Esophagus squamous epithelium (tissue), 5 donors: ENCODE data around the gene ZNF652. TPM values are rescaled to one million over a fixed set of nuclear protein-coding genes. Genes with fewer than 3 reads are reported as not detected.

Experiments used
- DNase-seq: peaks from one replicate; lab custom pipeline; 2025; lab: John Stamatoyannopoulos, UW
- H3K27ac ChIP-seq, 4 donors: fragments of 200-600 bp; sonication (generic); one replicate each; pipeline ENCODE4 v1.5.1; 2016 to 2019; ENCODE audit warnings: mild to moderate bottlenecking in 1 of 4
- H3K27me3 ChIP-seq, 4 donors: fragments of 200-600 bp; sonication (generic); 1 replicate in 3 of 4; 2 replicates in 1 of 4; pipeline versions ENCODE4 v1.5.1 to v1.6.0; 2017 to 2021; ENCODE audit warnings: antibody characterized with exemption in 1 of 4
- H3K36me3 ChIP-seq, 3 donors: fragments of 200-600 bp; sonication (generic); one replicate each; pipeline ENCODE4 v1.5.1; 2016 to 2019
- H3K4me1 ChIP-seq, 3 donors: fragments of 200-600 bp; sonication (generic); one replicate each; pipeline ENCODE4 v1.5.1; 2017 to 2019
- H3K4me3 ChIP-seq, 4 donors: fragments of 200-600 bp; sonication (generic); 1 replicate in 3 of 4; 2 replicates in 1 of 4; pipeline ENCODE4 v1.5.1; 2016 to 2019; ENCODE audit warnings: mild to moderate bottlenecking in 2 of 4, moderate library complexity in 1 of 4
- H3K9me3 ChIP-seq, 3 donors: fragments of 200-600 bp; sonication (generic); one replicate each; pipeline ENCODE4 v1.5.1; 2016 to 2019
- CTCF ChIP-seq, 6 experiments: fragments of 450-650 bp in 4 of 6; fragments of 200-600 bp in 2 of 6; sonication (generic) in 2 of 6; IDR thresholded peaks; one replicate each; pipeline ENCODE4 v1.5.1; 2016 to 2019; ENCODE audit warnings: antibody characterized with exemption in 6 of 6, mild to moderate bottlenecking in 4 of 6, moderate library complexity in 4 of 6
- POLR2A ChIP-seq, 4 donors: fragments of 450-650 bp; IDR thresholded peaks; one replicate each; pipeline ENCODE4 v1.6.1; 2017; ENCODE audit warnings: antibody characterized with exemption in 4 of 4, mild to moderate bottlenecking in 4 of 4, moderate library complexity in 3 of 4
- WGBS, 2 donors: methylation state at CpG; one replicate each; pipeline ENCODE4 v1.1.5; 2018; 5-methylcytosine and 5-hydroxymethylcytosine counted together
- intact Hi-C: fragments of 100-400 bp; cut with DNase I; formaldehyde crosslinking; loops from one replicate; pipeline ENCODE4 v1.15.0; 2022
- total RNA-seq, 4 donors: library from RNA; depleted of rRNA; stranded (reverse); fragments of >200 nt; gene quantifications; one replicate each; pipeline ENCODE4 v1.1.0, GENCODE V29; 2016
- donor health status: DM: yes; HTN: yes; CAD: no.

Gene ZNF652
- total RNA-seq, 4 donors from 2014 or later, result 14.0 to 32.6 (median 20.9) TPM

DNA sequence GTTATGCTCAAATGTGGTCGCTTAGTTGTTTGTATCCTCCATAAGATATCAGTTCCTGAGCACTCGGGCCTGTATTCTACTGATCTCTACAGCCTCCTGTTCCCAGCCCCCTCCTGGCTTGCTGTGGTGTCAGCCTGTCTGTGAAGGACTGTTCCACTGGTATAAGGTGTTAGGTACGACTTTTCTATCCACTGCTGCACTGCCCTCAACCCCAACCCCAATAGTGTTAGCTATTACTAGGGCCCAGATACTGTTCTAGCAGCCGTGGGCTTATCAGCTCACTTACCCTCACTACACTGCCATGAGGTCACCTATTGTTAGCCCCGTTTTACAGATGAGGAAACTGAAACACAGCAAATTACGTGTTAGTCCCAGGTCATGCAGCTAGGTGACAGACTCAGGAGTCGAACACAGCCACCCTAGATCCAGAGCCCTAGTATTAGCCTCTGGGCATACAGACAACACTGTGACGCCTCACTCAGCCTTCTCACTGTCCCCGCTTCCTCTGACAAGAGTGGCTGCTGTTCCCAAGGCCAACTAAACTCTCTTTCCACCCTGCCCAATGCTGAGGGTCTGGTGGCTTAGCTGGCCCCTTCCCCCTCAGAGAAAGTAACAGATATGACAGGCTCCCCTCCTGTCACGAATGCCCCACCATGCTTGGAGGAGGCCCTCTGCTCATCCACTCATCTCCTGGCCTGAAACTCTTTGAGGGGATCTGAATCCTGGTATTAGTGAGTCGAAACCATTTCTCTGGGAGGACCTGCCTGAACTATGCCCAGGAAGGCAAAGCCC is 25.6 kb upstream of the ZNF652 start:
- TF ChIP-seq CTCF (IDR thresholded peaks at IDR 0.05), result no peak
- TF ChIP-seq POLR2A (IDR thresholded peaks at IDR 0.05), result no peak
- 84 to 87% methylated on average over 9 to 11 of the region's 11 CpGs for WGBS, 2 donors
- Histone ChIP-seq H3K9me3 (no peaks in the 10 kb centered on the region), H3K27me3 (no peaks in the 10 kb centered on the region), H3K36me3 (no peaks in the 10 kb centered on the region), H3K4me1 (peaks cover 12 to 60% (median 19%) of the 10 kb centered on the region in 3 donors), H3K4me3 (no peak overlapping the region), H3K27ac (no peak overlapping the region)
- DNase-seq, result no peak
- intact Hi-C loops, result no loop called here

- Histone ChIP-seq H3K27me3 (no peaks in the 10 kb centered on the region), H3K27ac (no peak overlapping the region), H3K4me3 (no peak overlapping the region), H3K36me3 (no peaks in the 10 kb centered on the region), H3K9me3 (no peaks in the 10 kb centered on the region), H3K4me1 (peaks cover 15 to 64% (median 17%) of the 10 kb centered on the region in 3 donors)
- WGBS, 2 donors, result 94 to 95% methylated on average over 8 to 9 of the region's 10 CpGs
- intact Hi-C loops, result no loop called here
- TF ChIP-seq POLR2A (IDR thresholded peaks at IDR 0.05) (no peak), CTCF (IDR thresholded peaks at IDR 0.05) (no peak)
- no peak for DNase-seq
These were observed 24.3 kb upstream of the ZNF652 start for GRCh38 chr17:49386373-49386772.

DNA sequence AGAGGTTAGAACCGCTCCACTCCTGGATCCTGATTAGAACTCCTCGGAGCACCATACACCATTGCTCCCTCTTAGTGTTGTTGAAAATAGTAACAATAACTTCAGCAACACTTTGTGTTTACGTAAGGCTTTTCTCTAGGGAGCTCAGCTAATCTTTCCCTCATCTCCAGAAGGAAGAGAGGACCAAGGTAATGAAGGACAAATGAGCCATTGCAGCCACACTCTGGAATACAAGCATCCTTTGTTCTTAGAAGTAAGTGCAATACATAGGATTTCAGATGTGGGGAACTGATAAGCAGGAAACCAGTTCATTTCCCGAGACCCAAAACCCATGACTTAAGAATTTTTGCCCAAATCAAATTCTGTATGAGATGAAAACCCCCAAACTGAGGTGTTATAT is 22.9 kb upstream of the ZNF652 start:
- intact Hi-C loops, result no loop called here
- Histone ChIP-seq H3K27ac (no peak overlapping the region), H3K4me3 (no peak overlapping the region), H3K9me3 (no peaks in the 10 kb centered on the region), H3K27me3 (no peaks in the 10 kb centered on the region), H3K36me3 (no peaks in the 10 kb centered on the region), H3K4me1 (peaks cover under 1 to 50% (median 7%) of the 10 kb centered on the region in 3 donors)
- TF ChIP-seq POLR2A (IDR thresholded peaks at IDR 0.05) (no peak), CTCF (IDR thresholded peaks at IDR 0.05) (no peak)
- WGBS, 2 donors, result 79 to 88% methylated on average over 4 of the region's 4 CpGs
- DNase-seq, result no peak

DNA sequence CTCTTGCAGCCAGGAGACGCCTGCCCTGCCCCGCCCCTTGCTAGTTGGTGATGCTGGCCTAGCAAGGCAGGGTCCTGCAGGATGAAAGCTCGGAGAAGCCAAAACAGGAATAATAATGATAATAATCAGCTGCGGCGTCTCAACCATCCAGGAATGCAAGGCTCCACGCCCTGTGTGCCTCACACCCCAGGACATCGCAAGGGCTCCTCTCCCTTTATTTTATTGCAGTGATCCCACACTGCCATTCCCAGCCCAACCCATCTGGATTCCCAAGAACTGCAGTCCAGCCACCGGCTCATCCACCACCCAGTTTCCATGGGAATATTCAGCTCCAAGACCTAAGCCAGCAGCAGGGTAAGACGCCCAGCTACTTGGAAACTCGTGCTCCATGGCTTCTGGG is 21.0 kb upstream of the ZNF652 start:
- Histone ChIP-seq H3K4me1 (peaks cover 0 to 33% (median 7%) of the 10 kb centered on the region in 3 donors), H3K27me3 (no peaks in the 10 kb centered on the region), H3K4me3 (no peak overlapping the region), H3K36me3 (no peaks in the 10 kb centered on the region), H3K27ac (no peak overlapping the region), H3K9me3 (no peaks in the 10 kb centered on the region)
- WGBS, 2 donors, result 68 to 72% methylated on average over 9 to 10 of the region's 10 CpGs
- no peak for DNase-seq
- TF ChIP-seq POLR2A (IDR thresholded peaks at IDR 0.05), result no peak
- no peak for TF ChIP-seq CTCF (IDR thresholded peaks at IDR 0.05)
- intact Hi-C loops, result no loop called here

DNA sequence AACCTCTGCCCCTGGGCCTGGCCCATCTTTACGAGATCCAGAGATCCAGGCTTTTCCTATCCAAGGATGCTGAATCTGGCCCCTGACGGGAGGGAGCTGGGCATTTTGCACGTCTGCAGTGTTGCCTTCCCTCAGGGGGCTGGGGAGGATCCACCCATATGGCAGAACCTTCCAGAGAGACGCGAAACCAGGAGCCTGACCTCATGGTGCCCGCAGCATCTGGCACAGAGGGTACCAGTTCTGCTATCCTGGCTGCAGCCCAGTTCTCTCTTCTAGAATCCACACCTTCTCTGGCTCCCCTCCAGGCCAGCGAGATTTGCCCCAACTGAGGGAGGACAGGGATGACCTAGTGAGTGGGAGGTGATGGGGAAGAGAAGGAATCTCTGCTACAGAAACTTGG is 20.5 kb upstream of the ZNF652 start:
- Histone ChIP-seq H3K4me3 (no peak overlapping the region), H3K27ac (no peak overlapping the region), H3K9me3 (no peaks in the 10 kb centered on the region), H3K36me3 (no peaks in the 10 kb centered on the region), H3K4me1 (peaks cover 0 to 29% (median 7%) of the 10 kb centered on the region in 3 donors), H3K27me3 (no peaks in the 10 kb centered on the region)
- intact Hi-C loops, result no loop called here
- no peak for DNase-seq
- no peak for TF ChIP-seq POLR2A (IDR thresholded peaks at IDR 0.05)
- no peak for TF ChIP-seq CTCF (IDR thresholded peaks at IDR 0.05)
- WGBS, 2 donors, result 44 to 46% methylated on average over 4 to 6 of the region's 7 CpGs
